ENCODE data around the gene SNTB2. TPM values are rescaled to one million over a fixed set of nuclear protein-coding genes. Genes with fewer than 3 reads are reported as not detected.

SNTB2 gene
- total and polyA plus RNA-seq, 2 of the 8 experiments (the other 6 are each of a cell fraction or from before 2014, with no cell fraction given): 6.0 to 16.1 TPM

DNA sequence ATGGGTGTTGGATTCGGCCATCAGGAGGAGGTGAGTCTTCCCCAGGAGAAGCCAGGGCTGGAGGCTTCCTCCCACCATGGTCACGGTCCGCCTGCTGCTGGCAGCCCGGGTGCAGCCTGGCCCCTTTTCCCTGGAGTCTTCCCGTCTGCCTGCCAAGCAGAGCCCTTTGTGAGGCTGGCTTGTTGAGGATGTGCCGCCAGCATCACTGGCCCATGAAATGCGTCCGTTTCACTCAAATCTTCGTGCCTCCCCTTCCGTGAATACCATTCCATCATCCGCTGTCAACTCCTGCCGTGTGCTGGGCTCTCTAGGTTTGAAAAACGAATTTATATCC, 133.7 kb downstream of the SNTB2 start:
- Histone ChIP-seq H2AFZ (ENCODE audit: low read length) (no peak overlapping the region), H3K4me3 (ENCODE audit: extremely low read depth in 1 of 4, insufficient read depth in 2 of 4, low read depth in 3 of 4, low read length in 4 of 4) (no peak overlapping the region), H4K20me1 (replicated peaks in 1 of 2; ENCODE audit: control insufficient read depth in 1 of 2, insufficient read depth in 2 of 2, low read length in 2 of 2) (peaks cover 5 to 31% of the 10 kb centered on the region in 2 experiments), H3K4ac (replicated peaks; ENCODE audit: insufficient read length, low read depth, low read length) (no peak overlapping the region), H3K23ac (ENCODE audit: insufficient read length) (no peak overlapping the region), H4K8ac (ENCODE audit: extremely low read depth, insufficient read depth, low read length) (no peak overlapping the region), H4K91ac (replicated peaks; ENCODE audit: insufficient read length, low read length) (no peak overlapping the region), H3K27me3 (replicated peaks in 1 of 4; ENCODE audit: control insufficient read depth in 3 of 4, extremely low read depth in 1 of 4, insufficient read depth in 3 of 4, low read length in 3 of 4) (no peaks in the 10 kb centered on the region), H3K4me1 (replicated peaks in 1 of 4; ENCODE audit: control insufficient read depth in 3 of 4, insufficient read depth in 4 of 4, low read length in 3 of 4) (no peaks in the 10 kb centered on the region), H3K18ac (ENCODE audit: extremely low read depth, low read length) (no peak overlapping the region), H3K79me2 (ENCODE audit: control insufficient read depth in 1 of 2, insufficient read depth in 2 of 2, low read length in 2 of 2) (peaks cover 0 to 24% of the 10 kb centered on the region in 2 experiments; a peak in 3 of 4 replicates), H3K9me3 (ENCODE audit: insufficient read depth in 2 of 2, low read depth in 1 of 2, low read length in 1 of 2) (no peaks in the 10 kb centered on the region), H4K5ac (ENCODE audit: insufficient read length, low read depth, low read length) (no peak overlapping the region), H3K4me2 (ENCODE audit: insufficient read depth in 1 of 2, low read depth in 2 of 2, low read length in 2 of 2) (no peak overlapping the region), H3K56ac (replicated peaks; ENCODE audit: insufficient read length, low read depth, low read length) (no peak overlapping the region), H2BK120ac (replicated peaks; ENCODE audit: low read depth, low read length) (no peak overlapping the region), H3K9ac (replicated peaks in 1 of 4; ENCODE audit: extremely low read depth in 1 of 4, low read depth in 3 of 4, low read length in 3 of 4) (no peak overlapping the region), H2BK5ac (ENCODE audit: low read depth, low read length) (no peak overlapping the region), H2BK15ac (ENCODE audit: low read length) (no peak overlapping the region), H2BK20ac (ENCODE audit: low read length) (no peak overlapping the region), H3K36me3 (ENCODE audit: control insufficient read depth in 2 of 4, insufficient read depth in 4 of 4, low read length in 3 of 4) (peaks cover 26 to 78% (median 51%) of the 10 kb centered on the region in 4 experiments), H2BK12ac (ENCODE audit: low read depth, low read length) (no peak overlapping the region), H2AK5ac (ENCODE audit: low read depth, low read length) (no peak overlapping the region), H3K27ac (ENCODE audit: low read depth, low read length) (no peak overlapping the region), H3K14ac (ENCODE audit: insufficient read length) (no peak overlapping the region), H3K79me1 (ENCODE audit: low read depth, low read length) (peaks cover 4% of the 10 kb centered on the region), H3K23me2 (ENCODE audit: low read depth, low read length) (no peaks in the 10 kb centered on the region; the same call in 1 of the 2 replicates)
- CTCF ChIA-PET (ENCODE audit: partially characterized antibody): no interaction called here
- POLR2A ChIA-PET (ENCODE audit: partially characterized antibody): interaction anchor here (1.4 to 24.8 kb wide), 2 partner anchors 16 to 137 kb away, joined by 3 to 497 read pairs; partner anchors contain the start of genes COG8, NIP7, PDF and TMED6
- FAIRE-seq: no peak
- DNase-seq (ENCODE audit: low read depth in 1 of 2, low spot score in 2 of 2): no peak
- 93% methylated on average over 13 of the region's 13 CpGs; no CpG with 5 or more reads in 1 of the 2 experiments for WGBS, 2 experiments (ENCODE audit: extremely low coverage in 1 of 2, insufficient coverage in 1 of 2, insufficient read length in 1 of 2, insufficient replicate concordance in 2 of 2, low coverage in 1 of 2, low lambda C conversion rate in 2 of 2, missing lambda C conversion rate in 1 of 2)
- TF ChIP-seq, protein P1, sequence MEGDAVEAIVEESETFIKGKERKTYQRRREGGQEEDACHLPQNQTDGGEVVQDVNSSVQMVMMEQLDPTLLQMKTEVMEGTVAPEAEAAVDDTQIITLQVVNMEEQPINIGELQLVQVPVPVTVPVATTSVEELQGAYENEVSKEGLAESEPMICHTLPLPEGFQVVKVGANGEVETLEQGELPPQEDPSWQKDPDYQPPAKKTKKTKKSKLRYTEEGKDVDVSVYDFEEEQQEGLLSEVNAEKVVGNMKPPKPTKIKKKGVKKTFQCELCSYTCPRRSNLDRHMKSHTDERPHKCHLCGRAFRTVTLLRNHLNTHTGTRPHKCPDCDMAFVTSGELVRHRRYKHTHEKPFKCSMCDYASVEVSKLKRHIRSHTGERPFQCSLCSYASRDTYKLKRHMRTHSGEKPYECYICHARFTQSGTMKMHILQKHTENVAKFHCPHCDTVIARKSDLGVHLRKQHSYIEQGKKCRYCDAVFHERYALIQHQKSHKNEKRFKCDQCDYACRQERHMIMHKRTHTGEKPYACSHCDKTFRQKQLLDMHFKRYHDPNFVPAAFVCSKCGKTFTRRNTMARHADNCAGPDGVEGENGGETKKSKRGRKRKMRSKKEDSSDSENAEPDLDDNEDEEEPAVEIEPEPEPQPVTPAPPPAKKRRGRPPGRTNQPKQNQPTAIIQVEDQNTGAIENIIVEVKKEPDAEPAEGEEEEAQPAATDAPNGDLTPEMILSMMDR (IDR thresholded peaks at IDR 0.05; ENCODE audit: control extremely low read depth in 1 of 3, insufficient read depth in 1 of 3, low read depth in 1 of 3, low read length in 3 of 3): no peak
- TF ChIP-seq PHF8 (conservative IDR thresholded peaks at IDR 0.05; ENCODE audit: low read depth, low read length) (no peak), JUN (IDR thresholded peaks at IDR 0.05; ENCODE audit: low read depth, low read length) (no peak), TEAD4 (IDR thresholded peaks at IDR 0.05; ENCODE audit: low read depth, low read length) (no peak), RFX5 (IDR thresholded peaks at IDR 0.05; ENCODE audit: borderline replicate concordance, low read depth, low read length) (no peak), RXRA (IDR thresholded peaks at IDR 0.05; ENCODE audit: insufficient read depth, low read depth, low read length) (no peak), USF2 (IDR thresholded peaks at IDR 0.05; ENCODE audit: low read length) (no peak), BCL11A (IDR thresholded peaks at IDR 0.05; ENCODE audit: low read depth in 2 of 2, low read length in 2 of 2) (no peak), CHD2 (IDR thresholded peaks at IDR 0.05; ENCODE audit: low read length) (no peak), NANOG (IDR thresholded peaks at IDR 0.05; ENCODE audit: insufficient read depth, low read depth, low read length, poor library complexity, severe bottlenecking) (no peak), BRCA1 (IDR thresholded peaks at IDR 0.05; ENCODE audit: low read depth, low read length) (no peak)
